GM10266 (cell line): ENCODE results near the gene CYLD.

Experiments used
- DNase-seq: peaks from one replicate; pipeline ENCODE4 v3.0.0; 2012; ENCODE audit errors: extremely low spot score
- CTCF ChIP-seq: IDR thresholded peaks from 2 replicates; pipeline ENCODE4 v1.5.1; 2012; ENCODE audit warnings: mild to moderate bottlenecking, low read depth; ENCODE audit not compliant: control insufficient read depth, insufficient read depth; ENCODE audit errors: missing control alignments

CYLD gene

DNA sequence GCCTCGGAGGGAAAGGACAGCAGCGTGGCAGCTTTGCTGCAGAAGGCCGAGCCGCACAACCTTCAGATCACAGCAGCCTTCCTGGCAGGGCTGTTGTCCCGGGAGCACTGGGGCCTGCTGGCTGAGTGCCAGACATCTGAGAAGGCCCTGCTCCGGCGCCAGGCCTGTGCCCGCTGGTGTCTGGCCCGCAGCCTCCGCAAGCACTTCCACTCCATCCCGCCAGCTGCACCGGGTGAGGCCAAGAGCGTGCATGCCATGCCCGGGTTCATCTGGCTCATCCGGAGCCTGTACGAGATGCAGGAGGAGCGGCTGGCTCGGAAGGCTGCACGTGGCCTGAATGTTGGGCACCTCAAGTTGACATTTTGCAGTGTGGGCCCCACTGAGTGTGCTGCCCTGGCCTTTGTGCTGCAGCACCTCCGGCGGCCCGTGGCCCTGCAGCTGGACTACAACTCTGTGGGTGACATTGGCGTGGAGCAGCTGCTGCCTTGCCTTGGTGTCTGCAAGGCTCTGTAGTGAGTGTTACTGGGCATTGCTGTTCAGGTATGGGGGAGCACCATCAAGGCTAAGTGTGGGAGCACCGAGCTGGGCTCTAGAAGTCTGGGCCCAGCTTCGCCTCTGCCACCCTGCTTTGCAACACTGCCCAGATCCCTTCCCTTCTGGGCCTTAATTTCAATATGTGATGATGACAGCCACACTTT lies 29.9 kb upstream of the CYLD start:
- TF ChIP-seq CTCF: no peak
- DNase-seq: no peak

DNA sequence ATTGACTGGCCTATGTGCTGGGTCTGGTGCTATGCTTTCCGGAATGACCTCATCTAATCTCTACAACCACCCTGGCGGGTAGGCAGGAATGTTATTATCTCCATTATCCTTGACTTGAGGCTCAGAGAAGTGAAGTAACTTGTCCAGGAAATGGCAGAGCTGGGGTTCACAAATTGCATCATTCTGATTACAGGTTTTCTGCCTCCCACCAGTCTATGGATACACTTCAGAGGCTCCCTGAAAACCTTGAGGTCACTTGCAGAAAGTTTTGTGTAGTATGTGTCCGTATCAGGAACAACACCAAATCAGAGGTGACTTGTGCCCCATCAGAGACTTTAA lies 29.4 kb upstream of the CYLD start:
- no peak for TF ChIP-seq CTCF
- DNase-seq: no peak

- TF ChIP-seq CTCF: no peak
- no peak for DNase-seq
Observed at GRCh38 chr16:50712956-50713355, 28.9 kb upstream of the CYLD start.

DNA sequence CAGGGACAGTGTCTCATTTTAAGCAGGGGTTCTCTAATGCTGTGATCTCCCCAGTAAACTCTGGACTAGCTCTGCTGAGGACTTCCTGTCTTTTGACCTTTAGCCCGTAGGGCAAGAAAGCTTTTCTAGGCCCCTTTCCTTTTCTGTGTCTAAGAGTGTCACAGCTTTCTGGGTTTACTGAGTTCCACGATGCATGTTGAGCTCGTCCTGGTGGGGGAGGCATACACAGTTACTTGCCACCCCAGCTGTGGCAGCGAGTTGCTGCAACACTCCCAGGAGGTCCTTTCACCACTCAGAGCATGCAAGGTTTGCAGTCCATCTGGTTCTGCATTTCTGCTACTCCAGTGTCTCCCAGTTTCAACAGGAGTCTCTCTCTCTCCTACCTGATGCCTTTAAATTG lies 24.8 kb upstream of the CYLD start:
- no peak for DNase-seq
- TF ChIP-seq CTCF: no peak

DNA sequence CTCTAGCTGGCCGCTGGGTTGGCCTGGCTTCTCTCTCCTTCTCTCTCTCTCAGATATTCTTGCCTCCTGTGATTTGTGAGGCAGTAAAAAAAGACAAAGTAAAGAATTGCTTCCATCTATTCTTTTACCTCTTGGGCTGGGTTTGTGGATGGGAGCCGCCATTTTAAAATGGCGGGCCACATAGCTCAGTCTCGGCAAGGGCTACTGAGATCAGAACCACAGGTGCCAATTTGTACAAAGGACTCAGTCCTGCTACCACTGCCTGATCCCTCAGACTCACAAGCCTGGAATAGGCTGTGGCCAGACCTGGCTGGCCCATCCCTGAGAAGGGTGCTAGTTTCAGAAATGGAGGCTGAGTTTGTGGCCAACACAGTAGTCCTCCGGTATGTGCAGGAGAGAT lies 24.4 kb upstream of the CYLD start:
- DNase-seq: no peak
- TF ChIP-seq CTCF: no peak

GRCh38 chr16:50718061-50718760 lies 23.7 kb upstream of the CYLD start:
- DNase-seq: no peak
- TF ChIP-seq CTCF: no peak

DNA sequence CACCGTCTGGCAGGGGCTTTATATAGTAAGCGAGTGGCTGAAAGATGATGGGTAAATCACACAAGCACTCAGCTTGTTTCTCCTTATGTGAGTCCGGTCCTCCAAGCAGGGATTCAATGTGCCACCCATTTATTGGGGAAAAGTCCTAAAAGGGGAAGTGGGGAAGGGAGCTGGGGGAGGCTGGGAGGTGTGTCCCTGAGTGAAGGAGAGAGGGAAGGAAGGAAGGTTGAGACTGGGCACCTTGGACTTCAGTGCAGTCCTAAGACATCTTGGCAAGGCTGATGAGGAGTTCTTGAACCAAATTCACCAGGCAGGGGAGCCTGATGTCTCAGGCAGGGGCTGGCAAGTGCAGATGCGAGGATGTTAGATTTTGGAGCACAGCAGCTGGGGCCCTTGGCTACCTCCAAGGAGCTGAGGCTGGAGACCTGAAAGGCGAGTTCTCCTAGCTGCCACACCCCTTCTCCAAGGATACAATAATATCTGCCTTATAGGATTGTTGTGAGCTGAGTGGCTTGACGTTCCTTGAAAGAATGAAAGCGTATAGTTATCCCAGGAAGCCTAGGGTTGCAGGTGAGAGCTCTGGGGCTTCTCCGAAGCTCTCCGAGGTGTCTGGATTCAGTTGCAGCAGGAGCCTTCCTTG lies 23.0 kb upstream of the CYLD start:
- no peak for TF ChIP-seq CTCF
- no peak for DNase-seq
